ENCODE results near the gene ZKSCAN3. TPM values are rescaled to one million over a fixed set of nuclear protein-coding genes. Genes with fewer than 3 reads are reported as not detected.
A peak's percentile ranks its signal among the peaks of the same experiment; 100 is the strongest.
"Not testable (repeated sequence)": the region's sequence is repeated elsewhere in the genome, so short reads cannot be mapped to it uniquely, and the experiment has no call there.

ZKSCAN3 gene
- total RNA-seq (ENCODE audit: low replicate concordance) = 9.3 and 12.6 TPM in 2 replicates
- long read RNA-seq, full-length matches to known transcripts = 3 of 12 reads
- long read RNA-seq, partial matches to known transcripts = 4 of 12 reads
- long read RNA-seq, other reads (novel, unspliced or antisense) = 5 of 12 reads

GRCh38 chr6:28349892-28350737 lies at the start of gene ZKSCAN3:
TSS of gene ZKSCAN3 (plus strand) at chr6:28349947. CDS start at chr6:28359587, 9,640 bp downstream.
- TF ChIP-seq, protein P1, sequence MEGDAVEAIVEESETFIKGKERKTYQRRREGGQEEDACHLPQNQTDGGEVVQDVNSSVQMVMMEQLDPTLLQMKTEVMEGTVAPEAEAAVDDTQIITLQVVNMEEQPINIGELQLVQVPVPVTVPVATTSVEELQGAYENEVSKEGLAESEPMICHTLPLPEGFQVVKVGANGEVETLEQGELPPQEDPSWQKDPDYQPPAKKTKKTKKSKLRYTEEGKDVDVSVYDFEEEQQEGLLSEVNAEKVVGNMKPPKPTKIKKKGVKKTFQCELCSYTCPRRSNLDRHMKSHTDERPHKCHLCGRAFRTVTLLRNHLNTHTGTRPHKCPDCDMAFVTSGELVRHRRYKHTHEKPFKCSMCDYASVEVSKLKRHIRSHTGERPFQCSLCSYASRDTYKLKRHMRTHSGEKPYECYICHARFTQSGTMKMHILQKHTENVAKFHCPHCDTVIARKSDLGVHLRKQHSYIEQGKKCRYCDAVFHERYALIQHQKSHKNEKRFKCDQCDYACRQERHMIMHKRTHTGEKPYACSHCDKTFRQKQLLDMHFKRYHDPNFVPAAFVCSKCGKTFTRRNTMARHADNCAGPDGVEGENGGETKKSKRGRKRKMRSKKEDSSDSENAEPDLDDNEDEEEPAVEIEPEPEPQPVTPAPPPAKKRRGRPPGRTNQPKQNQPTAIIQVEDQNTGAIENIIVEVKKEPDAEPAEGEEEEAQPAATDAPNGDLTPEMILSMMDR (conservative IDR thresholded peaks at IDR 0.05) = no peak
- Mint-ChIP-seq H3K4me3 (peak within 1 kb of the TSS; percentile 98), H3K9me3 (no peaks in the 10 kb centered on the region), H3K4me1 (ENCODE audit: unreplicated experiment) (peaks cover 29% of the 10 kb centered on the region), H3K27me3 (peaks cover 32% of the 10 kb centered on the region), H3K36me3 (peaks cover 8% of the 10 kb centered on the region), H3K27ac (peak within 1 kb of the TSS; percentile 95)
- peak; percentile 81 for DNase-seq (ENCODE audit: extremely low spot score, unreplicated experiment)

DNA sequence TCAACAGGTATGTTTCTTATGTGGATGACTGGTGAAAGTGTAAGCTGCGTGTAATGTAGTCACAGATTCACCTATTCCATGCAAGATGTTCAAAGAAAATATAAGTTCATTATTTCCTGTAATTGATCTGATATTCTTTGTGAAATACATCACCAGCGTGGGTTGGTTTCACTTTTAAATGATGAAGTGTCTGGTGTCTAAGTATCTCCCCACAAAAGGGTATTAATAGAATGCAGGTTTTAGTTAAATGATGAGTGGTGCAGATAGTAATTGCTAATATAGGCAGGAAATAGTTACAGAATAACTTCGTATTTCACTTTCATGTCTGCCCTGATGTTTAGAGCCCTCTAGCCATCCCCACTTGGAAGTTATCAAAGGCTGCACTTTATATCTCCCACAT lies 46.2 kb upstream of the ZKSCAN3 start:
- Mint-ChIP-seq H3K27ac (no peak overlapping the region), H3K4me3 (no peak overlapping the region), H3K9me3 (no peaks in the 10 kb centered on the region), H3K36me3 (peaks cover 15% of the 10 kb centered on the region), H3K4me1 (ENCODE audit: unreplicated experiment) (no peaks in the 10 kb centered on the region), H3K27me3 (no peaks in the 10 kb centered on the region)
- TF ChIP-seq, protein P1 (conservative IDR thresholded peaks at IDR 0.05) = no peak
- DNase-seq (ENCODE audit: extremely low spot score, unreplicated experiment) = no peak

- DNase-seq (ENCODE audit: extremely low spot score, unreplicated experiment); H3K9me3 Mint-ChIP-seq; H3K4me1 Mint-ChIP-seq (ENCODE audit: unreplicated experiment); H3K27ac Mint-ChIP-seq; H3K36me3 Mint-ChIP-seq; H3K4me3 Mint-ChIP-seq; H3K27me3 Mint-ChIP-seq: not testable (repeated sequence)
Measured at GRCh38 chr6:28306363-28306762, 43.4 kb upstream of the ZKSCAN3 start.

- DNase-seq (ENCODE audit: extremely low spot score, unreplicated experiment) = no peak
- Mint-ChIP-seq H3K4me1 (ENCODE audit: unreplicated experiment) (no peaks in the 10 kb centered on the region), H3K27ac (no peak overlapping the region), H3K4me3 (no peak overlapping the region), H3K27me3 (no peaks in the 10 kb centered on the region), H3K9me3 (no peaks in the 10 kb centered on the region), H3K36me3 (peaks cover 6% of the 10 kb centered on the region)
- TF ChIP-seq, protein P1 (conservative IDR thresholded peaks at IDR 0.05) = no peak
Measured at GRCh38 chr6:28311139-28311823, 38.5 kb upstream of the ZKSCAN3 start.

- no peak overlapping the region for H3K27ac Mint-ChIP-seq
- no peaks in the 10 kb centered on the region for H3K27me3 Mint-ChIP-seq
- H3K4me1 Mint-ChIP-seq (ENCODE audit: unreplicated experiment) = no peaks in the 10 kb centered on the region
- no peaks in the 10 kb centered on the region for H3K9me3 Mint-ChIP-seq
- TF ChIP-seq, protein P1 (conservative IDR thresholded peaks at IDR 0.05) = no peak
- no peak for DNase-seq (ENCODE audit: extremely low spot score, unreplicated experiment)
- peaks cover 6% of the 10 kb centered on the region for H3K36me3 Mint-ChIP-seq
- no peak overlapping the region for H3K4me3 Mint-ChIP-seq
Measured at GRCh38 chr6:28312939-28313338, 36.8 kb upstream of the ZKSCAN3 start.

DNA sequence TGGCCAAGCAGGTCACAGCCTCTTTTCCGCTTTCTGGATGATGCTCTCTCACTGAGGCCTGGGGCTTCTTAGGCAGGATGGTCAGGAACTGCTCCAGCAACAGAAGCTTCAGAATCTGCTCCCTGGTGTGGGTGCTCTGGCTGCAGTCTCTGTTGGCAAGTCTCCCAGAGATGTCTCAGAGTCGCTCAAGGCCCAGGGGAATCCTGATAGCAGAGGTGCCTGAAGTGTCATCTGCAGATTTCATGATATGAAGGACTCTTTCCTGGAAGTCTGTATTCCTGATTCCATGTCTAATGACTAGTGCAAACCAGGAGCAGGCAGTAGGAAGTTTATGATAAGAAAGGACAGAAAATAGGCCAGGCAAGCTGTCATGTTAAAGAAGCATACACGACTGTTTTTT lies 34.1 kb upstream of the ZKSCAN3 start:
- H3K36me3 Mint-ChIP-seq = peaks cover 6% of the 10 kb centered on the region
- H3K4me3 Mint-ChIP-seq = no peak overlapping the region
- no peaks in the 10 kb centered on the region for H3K4me1 Mint-ChIP-seq (ENCODE audit: unreplicated experiment)
- no peak overlapping the region for H3K27ac Mint-ChIP-seq
- H3K9me3 Mint-ChIP-seq = peaks cover under 1% of the 10 kb centered on the region
- no peak for DNase-seq (ENCODE audit: extremely low spot score, unreplicated experiment)
- no peaks in the 10 kb centered on the region for H3K27me3 Mint-ChIP-seq
- TF ChIP-seq, protein P1 (conservative IDR thresholded peaks at IDR 0.05) = no peak

DNA sequence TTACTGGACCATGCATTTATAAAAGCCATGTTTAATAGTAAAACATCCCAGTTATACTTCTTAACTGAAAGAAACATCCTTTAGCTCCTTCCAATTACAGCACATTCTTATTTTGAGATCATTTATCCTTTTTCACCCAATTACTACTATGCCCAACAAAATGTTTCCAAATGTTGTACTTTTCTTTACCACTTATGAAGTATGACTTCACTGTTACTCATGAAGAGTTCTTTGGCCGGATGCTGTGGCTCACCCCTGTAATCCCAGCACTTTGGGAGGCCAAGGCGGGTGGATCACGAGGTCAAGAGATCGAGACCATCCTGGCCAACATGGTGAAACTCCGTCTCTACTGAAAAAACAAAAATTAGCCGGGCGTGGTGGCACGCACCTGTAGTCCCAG lies 31.9 kb upstream of the ZKSCAN3 start:
- H3K4me3 Mint-ChIP-seq; H3K27me3 Mint-ChIP-seq; DNase-seq (ENCODE audit: extremely low spot score, unreplicated experiment); H3K4me1 Mint-ChIP-seq (ENCODE audit: unreplicated experiment); H3K36me3 Mint-ChIP-seq; H3K9me3 Mint-ChIP-seq; H3K27ac Mint-ChIP-seq: not testable (repeated sequence)

Measured in type B pancreatic cell (in vitro differentiated cells).